Occipital lobe (tissue), 2 donors: ENCODE results near the gene SFSWAP. TPM values are rescaled to one million over a fixed set of nuclear protein-coding genes. Genes with fewer than 3 reads are reported as not detected.
"Not testable (repeated sequence)": the region's sequence is repeated elsewhere in the genome, so short reads cannot be mapped to it uniquely, and the experiment has no call there.

ENCODE experiments used
- DNase-seq: peaks from one replicate; lab custom pipeline; 2025; lab: John Stamatoyannopoulos, UW
- total RNA-seq: library from RNA; depleted of rRNA; stranded (reverse); fragments of >200 nt; gene quantifications from one replicate; pipeline ENCODE4 v1.2.3, GENCODE V29; 2014

Gene SFSWAP
- total RNA-seq, 1 donor from 2014 or later: 26.4 TPM

DNA sequence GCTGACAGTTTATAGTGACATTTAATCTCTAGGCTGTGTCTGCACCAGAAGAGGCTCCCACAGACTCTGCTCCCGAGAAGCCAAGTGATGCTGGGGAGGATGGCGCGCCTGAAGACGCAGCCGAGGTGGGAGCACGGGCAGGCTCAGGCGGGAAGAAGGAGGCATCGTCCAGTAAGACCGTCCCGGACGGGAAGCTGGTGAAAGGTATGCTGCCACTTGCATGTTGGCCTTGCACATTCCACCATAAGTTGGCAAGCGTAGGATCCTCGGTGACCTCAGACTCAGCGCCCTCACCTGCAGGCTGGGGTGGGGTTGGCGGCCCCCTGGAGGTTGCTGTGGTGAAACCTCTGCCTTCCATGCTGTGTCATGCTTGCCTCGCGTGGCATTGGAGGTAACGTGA, 45.6 kb downstream of the SFSWAP start:
- DNase-seq: no peak

DNA sequence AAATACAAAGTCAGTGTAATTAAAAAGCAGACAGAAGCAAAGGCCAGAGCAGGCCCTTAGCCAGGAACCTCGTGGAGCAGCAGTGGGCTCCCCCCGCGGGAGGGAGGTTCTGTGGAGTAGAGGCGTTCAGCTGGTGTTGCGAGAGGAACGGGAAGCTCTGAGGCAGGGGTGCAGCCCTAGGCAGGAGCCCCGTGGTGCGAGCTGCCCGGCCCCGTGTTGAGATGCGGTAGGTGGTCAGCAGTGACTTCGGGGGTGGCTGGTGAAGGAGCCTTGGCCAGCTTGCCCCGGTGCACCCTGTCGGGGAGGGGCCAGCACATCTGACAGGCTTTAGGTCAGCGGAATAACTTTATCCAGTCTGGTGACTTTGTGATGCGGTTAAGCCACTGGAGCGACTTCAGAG, 46.2 kb downstream of the SFSWAP start:
- DNase-seq: no peak

DNA sequence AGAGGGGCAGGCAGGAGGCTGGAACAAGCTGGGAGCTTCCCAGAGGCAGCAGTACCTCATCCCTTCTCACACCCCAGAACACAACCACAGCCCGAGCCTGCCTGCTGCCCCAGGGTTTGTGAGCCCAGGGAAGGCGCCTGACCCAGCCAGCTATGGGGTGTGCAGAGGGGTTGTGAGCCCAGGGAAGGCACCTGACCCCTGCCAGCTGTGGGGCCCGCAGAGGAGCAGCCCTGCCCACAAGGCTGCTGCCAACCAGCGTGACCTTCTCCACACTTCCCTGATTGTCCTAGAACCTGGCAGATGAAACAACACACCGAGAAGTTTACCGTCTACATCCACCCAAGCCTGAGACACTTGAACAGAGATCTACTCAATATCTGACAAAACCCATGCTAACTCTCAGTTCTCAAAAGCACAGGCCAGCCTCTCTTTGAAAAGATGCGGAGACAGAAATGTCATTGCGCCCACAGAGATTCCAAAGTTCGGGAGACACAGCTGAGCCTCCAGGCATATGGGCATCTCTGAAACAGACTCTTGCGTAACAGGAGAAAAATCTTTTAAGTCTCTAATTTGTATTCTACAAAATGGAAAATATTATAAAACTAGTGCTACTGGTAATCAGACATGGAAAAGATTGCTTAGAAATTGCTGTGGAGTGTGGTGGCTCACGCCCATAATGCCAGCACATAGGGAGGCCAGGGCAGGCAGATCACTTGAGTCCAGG, 47.3 kb downstream of the SFSWAP start:
- DNase-seq: no peak

DNA sequence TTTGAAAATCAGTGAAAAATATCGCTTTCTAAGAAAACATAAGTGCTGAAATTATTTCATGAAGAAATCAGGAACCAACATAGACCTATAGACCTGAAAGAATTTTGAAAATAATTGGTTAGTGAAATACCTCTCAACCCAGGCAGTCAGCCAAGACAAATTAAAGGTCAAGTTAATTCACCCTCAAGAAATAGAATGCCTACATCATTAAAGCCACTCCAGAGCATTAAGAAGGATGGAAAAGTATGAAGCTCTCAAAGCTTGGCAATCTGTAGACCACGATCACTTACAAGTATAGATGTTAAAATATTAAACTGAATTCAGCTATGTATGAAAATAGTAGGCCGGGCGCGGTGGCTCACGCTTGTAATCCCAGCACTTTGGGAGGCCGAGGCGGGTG, 48.3 kb downstream of the SFSWAP start:
- DNase-seq: no peak

DNA sequence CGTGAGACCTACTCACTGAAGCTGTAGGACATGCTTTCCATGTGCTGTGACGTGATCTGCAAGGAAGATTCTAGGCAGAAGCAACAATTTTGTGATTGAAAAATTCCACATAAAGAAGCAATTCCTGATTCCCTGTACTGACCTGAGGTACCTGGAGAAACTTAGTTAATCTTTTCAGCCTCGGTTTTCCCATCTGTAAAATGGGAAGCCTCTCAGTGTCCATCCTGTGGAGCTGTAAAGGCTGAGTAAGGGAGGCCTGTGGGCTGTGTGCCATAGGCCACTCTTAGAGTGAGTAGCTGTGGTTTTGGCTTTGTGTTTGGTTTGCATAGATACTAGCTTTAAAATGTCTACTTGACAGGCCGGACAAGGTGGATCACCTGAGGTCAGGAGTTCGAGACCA, 50.7 kb downstream of the SFSWAP start:
- DNase-seq: no peak

DNA sequence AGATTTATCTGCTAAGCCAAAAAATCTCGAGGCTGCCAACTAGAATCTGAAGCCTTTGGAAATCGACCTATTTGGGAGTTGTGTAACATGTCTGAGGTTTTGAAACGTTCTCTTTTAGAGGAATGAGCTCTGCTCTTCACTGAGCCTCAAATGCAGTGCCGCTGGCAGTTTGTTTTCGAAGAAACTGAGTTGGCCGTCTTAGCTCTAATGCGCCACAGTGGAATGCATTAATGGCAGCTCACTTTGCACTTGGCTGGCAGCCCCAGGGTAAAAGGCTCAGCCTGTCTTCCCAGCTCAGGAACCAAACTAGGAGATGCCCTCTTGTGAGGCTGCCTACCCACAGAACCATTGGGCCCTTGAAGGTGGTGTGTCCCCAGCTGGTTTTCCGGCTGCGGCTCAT, 53.8 kb downstream of the SFSWAP start:
- no peak for DNase-seq

DNA sequence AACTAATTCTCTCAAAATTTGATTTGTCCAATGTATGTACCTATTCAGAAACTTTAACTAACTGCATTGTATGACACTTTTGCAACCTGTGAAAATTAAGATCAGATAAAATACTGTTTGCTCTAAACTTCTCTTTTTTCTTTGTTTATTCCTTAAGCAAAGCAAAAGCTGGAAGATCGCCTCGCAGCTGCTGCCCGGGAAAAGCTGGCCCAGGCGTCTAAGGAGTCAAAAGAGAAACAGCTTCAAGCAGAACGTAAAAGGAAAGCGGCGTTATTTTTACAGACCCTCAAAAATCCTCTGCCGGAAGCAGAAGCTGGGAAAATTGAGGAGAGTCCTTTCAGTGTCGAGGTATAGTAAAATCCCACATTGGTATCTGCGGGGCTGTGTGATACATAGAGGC, 55.1 kb downstream of the SFSWAP start:
- no peak for DNase-seq

DNA sequence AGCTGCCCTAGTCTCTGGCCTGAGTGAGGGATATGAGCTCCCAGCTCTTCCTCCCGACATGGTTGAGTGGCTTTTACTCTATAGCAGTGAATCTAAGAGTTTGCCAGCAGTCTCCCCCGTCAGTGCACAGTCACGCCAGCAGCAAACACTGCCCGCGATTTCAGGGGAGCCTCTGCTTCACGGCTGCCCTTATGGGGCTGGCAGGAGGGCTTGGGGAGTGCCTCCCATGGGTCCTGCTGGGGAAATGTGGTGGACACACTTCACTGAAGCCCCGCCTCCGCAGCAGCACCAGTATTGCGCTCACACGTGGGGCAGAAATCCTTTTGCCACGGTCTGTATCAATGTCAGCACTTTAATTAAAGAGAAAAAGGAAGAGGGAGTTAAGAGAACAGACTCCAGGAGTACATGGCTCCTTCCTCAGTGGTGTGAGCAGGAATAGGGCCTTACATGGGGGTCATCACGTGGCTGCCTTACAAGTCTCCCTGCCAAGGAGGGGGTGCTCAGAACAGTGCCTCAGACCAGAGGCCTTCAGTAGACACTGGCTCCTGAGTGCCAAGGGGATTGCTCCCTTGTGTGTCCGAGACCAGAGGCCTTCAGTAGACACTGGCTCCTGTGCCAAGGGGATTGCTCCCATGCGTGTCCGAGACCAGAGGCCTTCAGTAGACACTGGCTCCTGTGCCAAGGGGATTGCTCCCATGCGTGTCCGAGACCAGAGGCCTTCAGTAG, 55.7 kb downstream of the SFSWAP start:
- no peak for DNase-seq

DNA sequence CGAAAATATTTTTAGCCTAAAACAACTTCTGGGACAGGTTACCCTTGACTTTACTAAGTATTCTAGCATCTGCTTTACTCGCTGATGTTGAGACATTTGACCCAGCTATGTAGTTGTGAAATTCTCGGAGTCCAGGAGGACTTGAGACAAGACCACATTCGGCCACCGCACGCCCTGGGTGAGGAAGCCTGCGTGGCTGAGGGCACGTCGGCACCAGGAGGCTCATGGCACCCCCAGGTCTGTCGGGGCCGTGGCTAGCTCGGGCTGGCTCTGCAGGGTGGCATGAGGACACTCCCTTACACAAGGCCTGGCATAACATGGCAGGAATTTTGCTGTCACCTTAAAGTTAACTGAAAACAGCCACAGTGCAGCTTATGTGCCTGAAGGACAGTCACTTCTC, 59.2 kb downstream of the SFSWAP start:
- DNase-seq: no peak

DNA sequence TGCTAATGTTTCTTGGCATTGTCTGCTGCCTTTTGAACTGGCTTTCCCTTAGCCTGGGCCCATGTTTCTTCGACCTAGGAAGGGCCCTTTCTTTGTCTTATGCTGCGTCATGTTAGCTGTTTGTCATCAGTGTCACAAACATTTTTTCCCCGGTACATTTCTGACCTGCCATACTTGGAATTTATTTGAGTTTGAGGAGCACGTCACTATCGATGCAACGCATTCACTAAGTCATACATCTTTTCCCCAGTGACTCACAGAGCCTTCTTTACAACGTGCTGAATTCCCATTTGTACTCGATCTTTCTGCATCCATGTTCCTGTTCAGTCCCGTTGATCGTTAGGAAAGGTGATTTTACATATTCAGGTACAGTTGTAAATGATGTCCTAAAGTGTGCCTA, 61.1 kb downstream of the SFSWAP start:
- no peak for DNase-seq

DNA sequence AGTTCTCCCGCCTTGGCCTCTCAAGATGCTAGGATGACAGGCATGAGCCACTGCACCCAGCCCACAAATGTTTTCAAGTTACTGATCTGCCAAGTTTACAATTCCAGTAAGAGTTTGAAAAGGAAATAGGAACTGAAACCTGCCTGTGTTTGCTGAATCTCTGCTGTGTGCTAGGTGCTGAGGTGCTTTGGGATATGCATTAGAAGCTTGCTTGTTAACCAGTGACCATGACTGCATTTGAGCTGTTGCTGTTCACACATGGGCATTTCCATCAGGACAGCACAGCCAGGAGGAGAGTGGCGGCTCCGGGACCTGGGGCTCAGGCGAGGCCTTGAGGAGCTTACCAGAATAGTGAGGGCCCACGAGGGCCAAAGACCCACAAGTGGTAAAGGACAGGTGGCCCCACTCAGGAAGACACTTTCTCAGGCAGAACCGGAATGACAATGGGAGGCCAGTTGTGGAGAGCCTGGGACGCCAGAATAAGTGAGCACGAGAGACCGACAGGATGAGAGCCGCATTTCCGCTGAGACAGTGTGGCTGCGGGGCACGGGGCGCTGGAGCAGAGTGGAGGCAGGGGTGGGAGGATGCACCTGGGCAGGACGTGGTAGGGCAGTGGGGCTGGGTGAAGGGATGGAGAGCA, 62.8 kb downstream of the SFSWAP start:
- DNase-seq: no peak

DNA sequence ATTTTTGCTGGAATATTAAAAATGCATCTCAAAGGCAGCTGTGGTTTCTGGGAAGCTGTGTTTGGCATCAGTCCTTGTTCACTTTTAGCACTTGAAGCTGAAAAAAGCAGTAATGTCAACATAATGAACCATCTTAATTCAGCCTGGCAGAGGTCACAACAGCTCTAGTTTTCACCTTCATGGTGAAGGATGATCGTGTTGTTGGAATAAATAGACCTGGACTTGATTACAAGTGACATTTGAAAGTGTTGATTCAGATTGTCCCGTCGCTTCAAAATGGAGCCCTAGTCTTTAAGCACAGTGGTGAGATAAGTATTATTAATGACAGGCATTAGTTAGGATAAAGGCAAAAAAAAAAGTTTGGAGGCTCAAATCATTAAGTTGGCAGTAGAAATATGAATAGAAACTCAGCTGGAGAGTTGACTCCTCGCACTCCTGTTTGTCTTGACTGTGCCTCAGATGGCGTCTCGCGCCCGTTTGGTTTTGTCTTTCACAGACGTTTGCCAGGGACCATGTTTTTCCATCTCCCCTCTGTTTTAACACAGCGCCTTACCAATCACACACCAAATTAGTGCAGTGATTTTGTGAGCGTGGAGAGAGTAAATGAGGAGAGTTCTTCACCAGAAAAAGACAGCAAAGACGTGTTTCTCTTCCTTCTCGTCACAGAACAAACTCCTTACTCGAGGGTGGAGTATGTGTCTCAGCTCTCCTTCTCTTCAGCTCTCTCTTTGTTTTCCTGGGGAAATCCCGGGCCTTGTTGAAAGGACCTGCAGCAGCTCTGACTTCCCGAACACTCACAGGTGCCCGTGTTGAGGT, 63.9 kb downstream of the SFSWAP start:
- DNase-seq: no peak

DNA sequence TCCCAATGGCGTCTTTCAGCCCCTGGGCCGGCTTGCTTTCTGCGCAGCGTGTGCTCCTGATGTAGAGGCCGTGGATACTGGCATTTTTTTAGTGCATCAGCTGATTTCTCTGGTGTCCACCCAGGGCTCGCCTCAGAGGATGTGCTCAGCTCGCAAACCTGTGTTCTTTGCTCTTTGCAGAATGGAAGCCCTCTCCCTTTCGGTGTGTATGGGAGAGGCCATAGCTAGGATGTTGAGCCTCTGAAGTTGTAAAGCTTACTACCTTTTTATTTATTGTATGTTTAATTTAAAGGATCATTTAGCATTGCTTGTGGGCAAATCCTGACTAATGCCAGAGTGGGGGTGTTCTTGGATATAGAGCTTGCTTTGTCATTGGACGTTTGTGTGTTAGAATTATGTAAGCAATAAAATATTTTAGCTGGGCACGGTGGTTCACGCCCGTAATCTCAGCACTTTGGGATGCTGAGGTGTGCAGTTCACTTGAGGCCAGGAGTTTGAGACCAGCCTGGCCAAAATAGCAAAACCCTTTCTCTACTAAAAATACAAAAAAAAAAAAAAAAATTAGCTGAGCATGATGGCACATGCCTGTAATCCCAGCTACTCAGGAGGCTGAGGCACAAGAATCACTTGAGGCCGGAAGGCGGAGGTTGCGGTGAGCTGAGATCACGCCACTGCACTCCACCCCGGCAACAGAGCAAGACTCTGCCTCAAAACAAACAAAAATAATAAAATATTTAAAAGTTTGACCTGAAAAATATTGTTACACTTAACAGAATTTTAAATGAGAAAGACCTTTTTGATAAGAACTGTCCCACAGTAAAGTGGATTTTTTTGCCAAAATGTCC, 64.7 kb downstream of the SFSWAP start:
- DNase-seq: no peak

DNA sequence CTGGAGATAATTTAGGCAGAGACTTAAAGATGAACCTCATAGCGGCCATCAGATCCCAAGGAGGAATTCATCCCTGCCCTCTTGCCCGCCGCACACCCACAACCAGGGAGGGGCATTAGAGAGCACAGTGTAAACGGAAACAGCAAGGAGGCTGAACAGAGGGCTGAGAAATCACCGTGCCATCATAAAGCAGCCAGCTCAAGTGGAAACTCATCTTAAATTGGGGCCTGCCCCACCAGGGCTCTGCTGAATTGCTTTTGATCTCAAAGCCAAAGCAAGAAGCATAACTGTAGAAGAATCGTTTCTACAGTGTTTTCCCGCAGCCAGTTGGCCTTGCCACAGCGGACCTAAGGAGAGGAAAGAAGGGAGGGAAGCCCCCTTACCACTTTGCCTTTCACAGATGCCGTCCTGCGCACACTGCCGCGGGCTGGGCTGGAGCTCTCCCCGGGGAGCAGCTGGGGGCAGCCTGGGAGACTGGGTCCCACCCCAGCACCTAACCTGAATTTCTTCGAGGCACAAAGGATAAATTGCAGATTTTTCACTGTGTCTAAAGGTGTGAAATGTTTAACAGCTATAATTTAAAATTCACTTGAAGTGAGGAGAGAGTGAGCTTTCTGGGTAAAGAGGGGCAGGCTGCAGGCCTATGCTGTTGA, 65.5 kb downstream of the SFSWAP start:
- DNase-seq: no peak

DNA sequence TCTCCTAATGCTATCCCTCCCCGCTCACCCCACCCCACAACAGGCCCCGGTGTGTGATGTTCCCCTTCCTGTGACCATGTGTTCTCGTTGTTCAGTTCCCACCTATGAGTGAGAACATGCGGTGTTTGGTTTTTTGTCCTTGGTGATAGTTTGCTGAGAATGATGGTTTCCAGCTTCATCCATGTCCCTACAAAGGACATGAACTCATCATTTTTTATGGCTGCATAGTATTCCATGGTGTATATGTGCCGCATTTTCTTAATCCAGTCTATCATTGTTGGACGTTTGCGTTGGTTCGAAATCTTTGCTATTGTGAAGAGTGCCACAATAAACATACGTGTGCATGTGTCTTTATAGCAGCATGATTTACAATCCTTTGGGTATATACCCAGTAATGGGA, 66.4 kb downstream of the SFSWAP start:
- not testable (repeated sequence) for DNase-seq

DNA sequence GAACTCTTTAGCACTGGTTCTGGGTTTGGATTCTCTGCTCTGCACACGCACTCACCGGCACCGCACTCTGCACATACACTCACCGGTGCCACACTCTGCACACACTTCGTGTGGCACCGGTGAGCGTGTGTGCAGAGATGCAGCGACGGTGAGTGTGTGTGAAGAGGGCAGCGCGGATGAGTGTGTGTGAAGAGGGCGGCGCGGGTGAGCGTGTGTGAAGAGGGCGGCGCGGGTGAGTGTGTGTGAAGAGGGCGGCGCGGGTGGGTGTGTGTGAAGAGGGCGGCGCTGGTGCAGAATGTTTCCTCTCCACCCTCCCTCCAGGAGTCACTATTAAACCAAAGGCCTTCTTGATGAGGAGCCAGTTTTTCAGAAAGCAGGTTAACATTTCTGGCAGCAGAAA, 68.1 kb downstream of the SFSWAP start:
- DNase-seq: no peak

DNA sequence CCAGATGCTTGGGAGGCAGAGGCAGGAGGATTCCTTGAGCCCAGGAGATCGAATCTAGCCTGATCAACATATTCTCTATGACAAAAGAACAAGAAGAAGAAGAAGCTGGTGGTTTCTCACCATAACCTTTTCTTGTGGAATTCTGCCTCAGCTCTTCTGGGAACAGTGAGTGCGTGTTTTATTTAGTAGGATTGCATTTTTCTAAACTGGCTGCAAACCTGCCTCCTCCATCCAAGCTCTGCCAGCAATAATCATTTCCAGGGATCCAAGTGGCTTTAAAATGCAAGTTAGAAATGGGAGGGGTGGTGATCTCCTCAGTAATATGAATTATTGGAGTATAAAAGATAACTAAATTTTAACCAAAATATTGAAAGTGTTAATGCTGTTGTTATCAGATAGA, 71.2 kb downstream of the SFSWAP start:
- DNase-seq: no peak

DNA sequence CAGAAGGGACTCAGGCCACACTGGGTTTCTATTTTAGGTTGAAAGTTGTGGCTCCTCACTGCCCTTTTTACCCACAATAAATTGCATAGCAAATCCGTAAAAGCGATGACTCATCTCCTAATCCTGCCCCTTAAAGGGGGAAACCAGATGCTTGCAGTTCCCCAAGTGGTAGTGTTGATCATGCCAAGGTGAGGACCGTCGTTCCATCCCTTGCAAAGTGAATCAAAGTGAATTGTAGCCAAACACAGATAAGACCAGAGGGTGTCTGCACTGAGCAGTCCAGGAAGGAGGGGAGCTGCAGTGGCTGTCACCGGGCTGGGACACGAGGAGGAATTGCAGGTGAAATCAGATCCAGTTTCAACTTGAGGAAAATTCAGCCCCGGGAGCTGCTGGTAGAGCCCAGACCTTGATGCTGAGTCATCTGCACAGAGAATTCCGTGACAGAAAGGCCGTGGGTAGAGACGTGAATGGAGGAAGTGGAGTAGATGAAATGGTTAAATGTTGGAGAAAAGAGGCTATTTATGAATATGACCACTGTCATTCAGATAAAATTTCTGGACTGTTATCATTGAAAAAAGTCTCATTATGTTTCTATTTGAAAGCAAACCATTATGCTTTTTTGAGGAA, 73.1 kb downstream of the SFSWAP start:
- DNase-seq: peak; percentile 19

DNA sequence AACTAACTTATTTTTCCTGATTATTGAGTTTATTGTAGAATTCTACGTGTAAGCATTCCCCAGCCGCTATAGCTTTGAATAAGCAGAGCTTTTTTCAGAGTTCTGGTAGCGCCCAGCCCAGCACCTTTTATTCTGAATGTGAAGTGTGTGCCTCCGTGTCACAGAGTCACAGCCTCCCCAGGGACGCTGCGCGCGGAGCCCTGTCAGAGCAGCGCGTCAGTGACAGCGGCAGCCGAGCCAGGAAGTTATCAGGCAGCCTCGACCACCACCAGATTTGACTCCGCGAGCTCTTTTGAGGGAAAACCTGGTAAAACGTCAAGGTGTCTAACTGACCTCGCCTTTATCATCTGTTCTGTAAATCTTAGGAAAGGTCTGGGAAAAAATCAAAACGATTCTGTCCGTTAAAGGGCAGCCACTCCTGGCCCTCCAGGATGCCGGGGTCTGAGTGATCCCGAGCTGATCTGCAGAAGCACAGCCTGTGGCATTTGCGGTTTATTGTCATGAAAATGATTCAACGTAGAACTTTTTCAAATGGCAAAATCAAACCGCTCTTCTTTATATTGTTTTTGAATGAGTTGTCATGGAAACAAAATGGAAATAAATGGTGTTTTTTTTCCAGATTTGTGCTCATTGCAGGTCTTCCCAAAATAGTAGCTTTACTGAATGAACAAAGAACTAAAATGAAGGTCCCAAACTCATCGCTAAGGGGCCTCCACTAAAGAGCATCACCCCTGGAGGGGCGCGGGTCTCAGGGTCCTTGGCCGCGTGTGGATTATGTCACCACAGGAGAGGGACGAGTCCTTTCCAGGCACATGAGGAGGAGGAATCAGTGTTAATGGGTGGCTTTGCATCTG, 74.2 kb downstream of the SFSWAP start:
- DNase-seq: no peak
